Measurements from ENCODE around the gene COX6B2. TPM values are rescaled to one million over a fixed set of nuclear protein-coding genes. Genes with fewer than 3 reads are reported as not detected.

The COX6B2 gene
- polyA plus RNA-seq, 1 of the 3 experiments (the other 2 are of a cell fraction): 0.74 TPM

Other genes starting within 250 kb of the COX6B2 start
- gene PPP1R12C, start 237.1 kb downstream of the COX6B2 start, polyA plus RNA-seq (2012; rRNA removed): 83.9 and 87.3 TPM in 2 replicates
- gene TNNT1, start 205.5 kb downstream of the COX6B2 start, polyA plus RNA-seq (2012; rRNA removed): 27.1 and 39.5 TPM in 2 replicates
- 9.1 and 11.4 TPM in 2 replicates for gene TNNI3, start 197.0 kb downstream of the COX6B2 start, polyA plus RNA-seq (2012; rRNA removed)
- gene DNAAF3, start 188.1 kb downstream of the COX6B2 start, polyA plus RNA-seq (2012; rRNA removed): 2.4 and 2.5 TPM in 2 replicates
- 0.21 and 0.39 TPM in 2 replicates for gene SYT5, start 174.4 kb downstream of the COX6B2 start, polyA plus RNA-seq (2012; rRNA removed)
- gene PTPRH, start 145.2 kb downstream of the COX6B2 start, polyA plus RNA-seq (2012; rRNA removed): 0.86 and 1.1 TPM in 2 replicates
- gene TMEM86B, start 126.0 kb downstream of the COX6B2 start, polyA plus RNA-seq (2012; rRNA removed): 2.0 and 3.0 TPM in 2 replicates
- 44.9 and 47.8 TPM in 2 replicates for gene PPP6R1, start 95.7 kb downstream of the COX6B2 start, polyA plus RNA-seq (2012; rRNA removed)
- gene HSPBP1, start 74.6 kb downstream of the COX6B2 start, polyA plus RNA-seq (2012; rRNA removed): 51.7 and 55.4 TPM in 2 replicates
- 32.2 and 49.7 TPM in 2 replicates for gene BRSK1, start 70.7 kb downstream of the COX6B2 start, polyA plus RNA-seq (2012; rRNA removed)
- not detected in 2 replicates for gene TMEM150B, start 29.4 kb downstream of the COX6B2 start, polyA plus RNA-seq (2012; rRNA removed)
- gene KMT5C, start 14.8 kb downstream of the COX6B2 start, polyA plus RNA-seq (2012; rRNA removed): 14.0 and 14.4 TPM in 2 replicates
- not detected in 2 replicates for gene GARIN5B, start 8.5 kb upstream of the COX6B2 start, polyA plus RNA-seq (2012; rRNA removed)
- 13.2 and 16.1 TPM in 2 replicates for gene IL11, start 15.7 kb upstream of the COX6B2 start, polyA plus RNA-seq (2012; rRNA removed)
- 0.77 and 0.91 TPM in 2 replicates for gene TMEM190, start 22.1 kb upstream of the COX6B2 start, polyA plus RNA-seq (2012; rRNA removed)
- 0.08 and 0.12 TPM in 2 replicates for gene TMEM238, start 29.6 kb upstream of the COX6B2 start, polyA plus RNA-seq (2012; rRNA removed)
- gene RPL28, start 31.2 kb upstream of the COX6B2 start, polyA plus RNA-seq (2012; rRNA removed): 2,297 and 2,368 TPM in 2 replicates
- gene UBE2S, start 53.1 kb upstream of the COX6B2 start, polyA plus RNA-seq (2012; rRNA removed): 84.7 and 133 TPM in 2 replicates
- gene SHISA7, start 88.6 kb upstream of the COX6B2 start, polyA plus RNA-seq (2012; rRNA removed): 0.02 TPM in 1 of 2 replicates, not detected in the other
- gene ISOC2, start 106.9 kb upstream of the COX6B2 start, polyA plus RNA-seq (2012; rRNA removed): 60.9 and 65.4 TPM in 2 replicates
- gene C19orf85, start 110.0 kb upstream of the COX6B2 start, polyA plus RNA-seq (2012; rRNA removed): not detected in 2 replicates
- gene ZNF628, start 121.9 kb upstream of the COX6B2 start, polyA plus RNA-seq (2012; rRNA removed): 0.73 and 1.6 TPM in 2 replicates
- 84.4 and 89.9 TPM in 2 replicates for gene NAT14, start 130.5 kb upstream of the COX6B2 start, polyA plus RNA-seq (2012; rRNA removed)
- 2.6 and 4.9 TPM in 2 replicates for gene SSC5D, start 133.7 kb upstream of the COX6B2 start, polyA plus RNA-seq (2012; rRNA removed)
- 0.20 and 0.28 TPM in 2 replicates for gene SBK2, start 182.4 kb upstream of the COX6B2 start, polyA plus RNA-seq (2012; rRNA removed)
- gene SBK3, start 190.8 kb upstream of the COX6B2 start, polyA plus RNA-seq (2012; rRNA removed): 0.03 and 0.05 TPM in 2 replicates
- 3.5 and 5.9 TPM in 2 replicates for gene ZNF579, start 226.1 kb upstream of the COX6B2 start, polyA plus RNA-seq (2012; rRNA removed)
- gene FIZ1, start 244.8 kb upstream of the COX6B2 start, polyA plus RNA-seq (2012; rRNA removed): 5.2 and 5.7 TPM in 2 replicates
- gene ZNF524, start 245.6 kb upstream of the COX6B2 start, polyA plus RNA-seq (2012; rRNA removed): 7.2 and 7.3 TPM in 2 replicates